Tongue (tissue), 2 donors: ENCODE data around the gene SAMD8. TPM values are rescaled to one million over a fixed set of nuclear protein-coding genes. Genes with fewer than 3 reads are reported as not detected.
"Not testable (repeated sequence)": the region's sequence is repeated elsewhere in the genome, so short reads cannot be mapped to it uniquely, and the experiment has no call there.

Source experiments
- DNase-seq: peaks from one replicate; pipeline ENCODE4 v3.0.0-alpha.2; 2015
- total RNA-seq: library from RNA; depleted of rRNA; stranded (reverse); fragments of >200 nt; gene quantifications from one replicate; pipeline ENCODE4 v1.2.3, GENCODE V29; 2014

SAMD8 gene
- total RNA-seq, 1 donor from 2014 or later, result 45.6 TPM

- no peak for DNase-seq
These were observed 83.7 kb downstream of the SAMD8 start for GRCh38 chr10:75195035-75195763.

- no peak for DNase-seq
These were observed 85.6 kb downstream of the SAMD8 start for GRCh38 chr10:75197066-75197465.

GRCh38 chr10:75197906-75198305 lies 86.5 kb downstream of the SAMD8 start:
- no peak for DNase-seq

- DNase-seq, result not testable (repeated sequence)
These were observed 88.5 kb downstream of the SAMD8 start for GRCh38 chr10:75199949-75200348.

GRCh38 chr10:75201793-75202307 lies 90.4 kb downstream of the SAMD8 start:
- DNase-seq, result no peak

- no peak for DNase-seq
These were observed 91.0 kb downstream of the SAMD8 start for GRCh38 chr10:75202321-75203045.

GRCh38 chr10:75203046-75203620 lies 91.7 kb downstream of the SAMD8 start:
- DNase-seq, result not testable (repeated sequence)

GRCh38 chr10:75203724-75204123 lies 92.3 kb downstream of the SAMD8 start:
- DNase-seq, result no peak

- no peak for DNase-seq
These were observed 94.5 kb downstream of the SAMD8 start for GRCh38 chr10:75205908-75206307.

- DNase-seq, result not testable (repeated sequence)
These were observed 95.2 kb downstream of the SAMD8 start for GRCh38 chr10:75206638-75207037.

GRCh38 chr10:75207079-75207856 lies 95.8 kb downstream of the SAMD8 start:
- no peak for DNase-seq

- no peak for DNase-seq
These were observed 96.3 kb downstream of the SAMD8 start for GRCh38 chr10:75207857-75208144.

GRCh38 chr10:75208181-75208580 lies 96.7 kb downstream of the SAMD8 start:
- DNase-seq, result peak; percentile 50

- DNase-seq, result no peak
These were observed 97.8 kb downstream of the SAMD8 start for GRCh38 chr10:75209086-75209920.

- DNase-seq, result peak; percentile 93
These were observed 98.4 kb downstream of the SAMD8 start for GRCh38 chr10:75209921-75210281.

- peak; percentile 96 for DNase-seq
These were observed 99.0 kb downstream of the SAMD8 start, which contains the start of gene VDAC2 for GRCh38 chr10:75210282-75211006. Gene VDAC2 (plus strand): TSS chr10:75210796. CDS start chr10:75211159, 363 bp downstream.

GRCh38 chr10:75211007-75211691 lies 99.7 kb downstream of the SAMD8 start:
- peak; percentile 52 for DNase-seq

- no peak for DNase-seq
These were observed 100.9 kb downstream of the SAMD8 start for GRCh38 chr10:75212343-75212742.

- no peak for DNase-seq
These were observed 108.8 kb downstream of the SAMD8 start for GRCh38 chr10:75220274-75220673.

GRCh38 chr10:75221492-75221891 lies 110.0 kb downstream of the SAMD8 start:
- not testable (repeated sequence) for DNase-seq
